RPMI8226 (cell line): ENCODE measurements around the gene SLC41A3.
"Not testable (repeated sequence)": the region's sequence is repeated elsewhere in the genome, so short reads cannot be mapped to it uniquely, and the experiment has no call there.

Experiments used
- DNase-seq: peaks from one replicate; pipeline ENCODE4 v3.0.0-alpha.2; 2015

The SLC41A3 gene

GRCh38 chr3:126080970-126081369 lies 3.0 kb downstream of the SLC41A3 start:
- no peak for DNase-seq

GRCh38 chr3:126078866-126079265 lies 5.1 kb downstream of the SLC41A3 start:
- no peak for DNase-seq

GRCh38 chr3:126077754-126078153 lies 6.2 kb downstream of the SLC41A3 start:
- no peak for DNase-seq

GRCh38 chr3:126076140-126076539 lies 7.8 kb downstream of the SLC41A3 start:
- DNase-seq, result no peak

GRCh38 chr3:126070146-126070545 lies 13.8 kb downstream of the SLC41A3 start:
- no peak for DNase-seq

- no peak for DNase-seq
Observed at GRCh38 chr3:126067959-126068358, 16.0 kb downstream of the SLC41A3 start.

- not testable (repeated sequence) for DNase-seq
Observed at GRCh38 chr3:126066676-126067075, 17.2 kb downstream of the SLC41A3 start.

GRCh38 chr3:126065876-126066275 lies 18.0 kb downstream of the SLC41A3 start:
- no peak for DNase-seq

- DNase-seq, result peak; percentile 59
Observed at GRCh38 chr3:126064627-126065258, 19.2 kb downstream of the SLC41A3 start.

- no peak for DNase-seq
Observed at GRCh38 chr3:126063358-126063965, 20.5 kb downstream of the SLC41A3 start.

- DNase-seq, result no peak
Observed at GRCh38 chr3:126061301-126062032, 22.5 kb downstream of the SLC41A3 start.

- DNase-seq, result no peak
Observed at GRCh38 chr3:126060613-126061145, 23.2 kb downstream of the SLC41A3 start.

- DNase-seq, result no peak
Observed at GRCh38 chr3:126058666-126059065, 25.3 kb downstream of the SLC41A3 start.

GRCh38 chr3:126057936-126058335 lies 26.0 kb downstream of the SLC41A3 start:
- DNase-seq, result no peak

- no peak for DNase-seq
Observed at GRCh38 chr3:126057501-126057819, 26.5 kb downstream of the SLC41A3 start.

GRCh38 chr3:126056681-126057500 lies 27.0 kb downstream of the SLC41A3 start:
- DNase-seq, result no peak

GRCh38 chr3:126056088-126056487 lies 27.8 kb downstream of the SLC41A3 start:
- DNase-seq, result no peak

GRCh38 chr3:126054870-126055269 lies 29.1 kb downstream of the SLC41A3 start:
- DNase-seq, result no peak

GRCh38 chr3:126053949-126054569 lies 29.9 kb downstream of the SLC41A3 start:
- no peak for DNase-seq

- no peak for DNase-seq
Observed at GRCh38 chr3:126053513-126053912, 30.4 kb downstream of the SLC41A3 start.

GRCh38 chr3:126052196-126053058 lies 31.5 kb downstream of the SLC41A3 start:
- peak; percentile 9 for DNase-seq

GRCh38 chr3:126051741-126052140 lies 32.2 kb downstream of the SLC41A3 start:
- no peak for DNase-seq
